Neural progenitor cell (in vitro differentiated cells): Measurements from ENCODE around the gene PAM. TPM values are rescaled to one million over a fixed set of nuclear protein-coding genes. Genes with fewer than 3 reads are reported as not detected.

Experiments
- DNase-seq: peaks from one replicate; pipeline ENCODE4 v3.0.0-alpha.2; 2016; ENCODE audit warnings: low spot score
- H2AFZ ChIP-seq: fragments of 200-600 bp; sonication (generic); replicated peaks from 2 replicates; pipeline ENCODE4 v1.6.1; 2016; ENCODE audit warnings: antibody characterized with exemption
- H3F3A ChIP-seq: fragments of 200-600 bp; sonication (generic); 2 replicates; pipeline ENCODE4 v1.6.1; 2016; ENCODE audit warnings: antibody characterized with exemption, low read depth
- H3K27ac ChIP-seq: fragments of 200-600 bp; sonication (generic); 2 replicates; pipeline ENCODE4 v1.5.1; 2016; ENCODE audit warnings: mild to moderate bottlenecking
- H3K27me3 ChIP-seq: fragments of 200-600 bp; sonication (generic); 2 replicates; pipeline ENCODE4 v1.6.1; 2016; ENCODE audit warnings: mild to moderate bottlenecking, moderate library complexity
- H3K36me3 ChIP-seq: fragments of 200-600 bp; sonication (generic); 2 replicates; pipeline ENCODE4 v1.5.1; 2016
- H3K4me1 ChIP-seq: fragments of 200-600 bp; sonication (generic); 2 replicates; pipeline ENCODE4 v1.6.1; 2016; ENCODE audit warnings: mixed run types
- H3K4me2 ChIP-seq: fragments of 200-600 bp; sonication (generic); 2 replicates; pipeline ENCODE4 v1.6.1; 2016
- H3K4me3 ChIP-seq: fragments of 200-600 bp; sonication (generic); 2 replicates; pipeline ENCODE4 v1.5.1; 2016
- H3K79me2 ChIP-seq: fragments of 200-600 bp; sonication (generic); 2 replicates; pipeline ENCODE4 v1.6.1; 2016; ENCODE audit warnings: low read depth
- H3K9ac ChIP-seq: fragments of 200-600 bp; sonication (generic); 2 replicates; pipeline ENCODE4 v1.6.1; 2016
- H3K9me3 ChIP-seq: fragments of 200-600 bp; sonication (generic); 2 replicates; pipeline ENCODE4 v1.5.1; 2016; ENCODE audit warnings: low read depth
- H4K20me1 ChIP-seq: fragments of 200-600 bp; sonication (generic); 2 replicates; pipeline ENCODE4 v1.6.1; 2016; ENCODE audit warnings: low read depth
- H3K27ac Mint-ChIP-seq: 3 replicates; pipeline ENCODE4 v1.8.0; 2021; ENCODE audit warnings: mixed read lengths
- H3K27me3 Mint-ChIP-seq: 2 replicates; pipeline ENCODE4 v1.8.0; 2022; ENCODE audit warnings: low read depth, mild to moderate bottlenecking, inconsistent platforms, moderate library complexity, mixed read lengths; ENCODE audit not compliant: insufficient read depth
- H3K36me3 Mint-ChIP-seq: 3 replicates; pipeline ENCODE4 v1.8.0; 2021; ENCODE audit warnings: mixed read lengths
- H3K4me1 Mint-ChIP-seq: 3 replicates; pipeline ENCODE4 v1.8.0; 2021; ENCODE audit warnings: mixed read lengths
- H3K4me3 Mint-ChIP-seq: 3 replicates; pipeline ENCODE4 v1.8.0; 2021; ENCODE audit warnings: mild to moderate bottlenecking, moderate library complexity, mixed read lengths
- H3K9me3 Mint-ChIP-seq: 3 replicates; pipeline ENCODE4 v1.8.0; 2020; ENCODE audit warnings: mixed read lengths
- CTCF ChIP-seq: fragments of 200-600 bp; sonication (generic); IDR thresholded peaks from 2 replicates; pipeline ENCODE4 v1.5.1; 2017; ENCODE audit warnings: antibody characterized with exemption, mild to moderate bottlenecking
- EZH2 ChIP-seq: fragments of 200-600 bp; sonication (generic); IDR thresholded peaks from 2 replicates; pipeline ENCODE4 v1.6.1; 2017; ENCODE audit warnings: antibody characterized with exemption, mild to moderate bottlenecking, moderate library complexity
- EZH2phosphoT487 ChIP-seq: fragments of 200-600 bp; sonication (generic); IDR thresholded peaks from 2 replicates; pipeline ENCODE4 v1.6.1; 2017; ENCODE audit warnings: antibody characterized with exemption
- total RNA-seq: library from RNA; depleted of rRNA; stranded (reverse); fragments of >200 nt; gene quantifications from 2 replicates; pipeline ENCODE4 v1.2.3, GENCODE V29; 2015; ENCODE audit warnings: low replicate concordance

PAM gene
- total RNA-seq, 1 donor from 2014 or later: 246 TPM

DNA sequence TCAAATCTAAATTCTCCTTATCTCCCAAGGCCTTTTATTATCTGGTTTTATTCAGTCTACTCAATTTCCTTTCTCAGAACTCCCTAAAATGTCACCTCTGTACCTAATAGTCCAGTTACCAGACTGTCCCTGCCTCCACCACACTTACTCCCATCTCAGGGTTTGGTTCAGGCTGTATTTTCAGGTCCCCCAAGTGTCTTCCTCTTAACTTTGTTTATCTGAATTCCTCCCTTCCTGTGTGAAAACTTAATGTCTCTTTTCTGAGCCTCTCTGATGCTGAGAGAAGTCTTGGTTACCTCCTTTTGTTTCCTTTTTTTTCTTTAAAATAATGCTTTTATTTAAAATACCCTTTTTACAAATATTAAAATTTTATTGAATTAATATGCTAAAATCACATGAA lies 133.4 kb downstream of the PAM start:
- Histone ChIP-seq H3K36me3 (no peaks in the 10 kb centered on the region), H3K79me2 (peaks cover 70% of the 10 kb centered on the region), H3K27ac (no peak overlapping the region), H2AFZ (no peak overlapping the region), H4K20me1 (peaks cover 3% of the 10 kb centered on the region), H3K4me1 (peaks cover 21% of the 10 kb centered on the region), H3K9ac (no peak overlapping the region), H3K4me2 (no peak overlapping the region), H3K9me3 (no peaks in the 10 kb centered on the region), H3K27me3 (no peaks in the 10 kb centered on the region), H3K4me3 (no peak overlapping the region), H3F3A (peaks cover 5% of the 10 kb centered on the region)
- Mint-ChIP-seq H3K9me3 (peaks cover 9% of the 10 kb centered on the region), H3K36me3 (peaks cover 42% of the 10 kb centered on the region), H3K4me1 (peaks cover 7% of the 10 kb centered on the region), H3K27ac (no peak overlapping the region), H3K27me3 (no peaks in the 10 kb centered on the region), H3K4me3 (no peak overlapping the region)
- no peak for TF ChIP-seq EZH2phosphoT487
- no peak for TF ChIP-seq CTCF
- no peak for TF ChIP-seq EZH2
- DNase-seq: no peak

GRCh38 chr5:102889033-102889432 lies 133.9 kb downstream of the PAM start:
- peaks cover 7% of the 10 kb centered on the region for H3K4me1 Mint-ChIP-seq
- no peak overlapping the region for H3K27ac Mint-ChIP-seq

GRCh38 chr5:102890133-102890532 lies 135.0 kb downstream of the PAM start:
- TF ChIP-seq CTCF: no peak
- H3K79me2 ChIP-seq: peaks cover 71% of the 10 kb centered on the region
- DNase-seq: no peak
- peaks cover 3% of the 10 kb centered on the region for H4K20me1 ChIP-seq
- Mint-ChIP-seq H3K4me3 (no peak overlapping the region), H3K27me3 (no peaks in the 10 kb centered on the region), H3K4me1 (no peaks in the 10 kb centered on the region), H3K27ac (no peak overlapping the region), H3K9me3 (peaks cover 6% of the 10 kb centered on the region), H3K36me3 (peaks cover 40% of the 10 kb centered on the region)
- no peaks in the 10 kb centered on the region for H3K36me3 ChIP-seq
- H3F3A ChIP-seq: peaks cover 5% of the 10 kb centered on the region
- H3K9me3 ChIP-seq: no peaks in the 10 kb centered on the region
- H3K4me1 ChIP-seq: peaks cover 21% of the 10 kb centered on the region
- no peaks in the 10 kb centered on the region for H3K27me3 ChIP-seq
- H3K4me3 ChIP-seq: no peak overlapping the region
- H2AFZ ChIP-seq: no peak overlapping the region
- no peak overlapping the region for H3K9ac ChIP-seq
- H3K4me2 ChIP-seq: peak overlapping the region; percentile 27
- no peak overlapping the region for H3K27ac ChIP-seq

More at GRCh38 chr5:102889033-102889432, 133.9 kb downstream of the PAM start:
- Histone ChIP-seq H3K27ac (peak overlapping the region; percentile 35), H3K79me2 (peaks cover 68% of the 10 kb centered on the region), H3K4me3 (no peak overlapping the region), H3K9ac (no peak overlapping the region), H3K4me2 (no peak overlapping the region), H4K20me1 (peaks cover 3% of the 10 kb centered on the region), H3K4me1 (peaks cover 21% of the 10 kb centered on the region), H3K9me3 (no peaks in the 10 kb centered on the region), H3K36me3 (no peaks in the 10 kb centered on the region), H3K27me3 (no peaks in the 10 kb centered on the region), H3F3A (peaks cover 5% of the 10 kb centered on the region), H2AFZ (no peak overlapping the region)
- H3K9me3 Mint-ChIP-seq: peaks cover 6% of the 10 kb centered on the region
- H3K4me3 Mint-ChIP-seq: no peak overlapping the region
- no peak for DNase-seq
- peaks cover 46% of the 10 kb centered on the region for H3K36me3 Mint-ChIP-seq
- no peak for TF ChIP-seq CTCF
- no peak for TF ChIP-seq EZH2
- no peak for TF ChIP-seq EZH2phosphoT487
- no peaks in the 10 kb centered on the region for H3K27me3 Mint-ChIP-seq
